SH-SY5Y (cell line): Measurements from ENCODE around the gene CACNB3.

Source experiments
- GATA2 ChIP-seq: IDR thresholded peaks from 2 replicates; pipeline ENCODE4 v1.6.1; 2011; ENCODE audit warnings: mild to moderate bottlenecking, low read depth, low read length
- GATA3 ChIP-seq: IDR thresholded peaks from 2 replicates; pipeline ENCODE4 v1.6.1; 2011; ENCODE audit warnings: low read depth, mild to moderate bottlenecking, low read length, moderate library complexity

The CACNB3 gene

DNA sequence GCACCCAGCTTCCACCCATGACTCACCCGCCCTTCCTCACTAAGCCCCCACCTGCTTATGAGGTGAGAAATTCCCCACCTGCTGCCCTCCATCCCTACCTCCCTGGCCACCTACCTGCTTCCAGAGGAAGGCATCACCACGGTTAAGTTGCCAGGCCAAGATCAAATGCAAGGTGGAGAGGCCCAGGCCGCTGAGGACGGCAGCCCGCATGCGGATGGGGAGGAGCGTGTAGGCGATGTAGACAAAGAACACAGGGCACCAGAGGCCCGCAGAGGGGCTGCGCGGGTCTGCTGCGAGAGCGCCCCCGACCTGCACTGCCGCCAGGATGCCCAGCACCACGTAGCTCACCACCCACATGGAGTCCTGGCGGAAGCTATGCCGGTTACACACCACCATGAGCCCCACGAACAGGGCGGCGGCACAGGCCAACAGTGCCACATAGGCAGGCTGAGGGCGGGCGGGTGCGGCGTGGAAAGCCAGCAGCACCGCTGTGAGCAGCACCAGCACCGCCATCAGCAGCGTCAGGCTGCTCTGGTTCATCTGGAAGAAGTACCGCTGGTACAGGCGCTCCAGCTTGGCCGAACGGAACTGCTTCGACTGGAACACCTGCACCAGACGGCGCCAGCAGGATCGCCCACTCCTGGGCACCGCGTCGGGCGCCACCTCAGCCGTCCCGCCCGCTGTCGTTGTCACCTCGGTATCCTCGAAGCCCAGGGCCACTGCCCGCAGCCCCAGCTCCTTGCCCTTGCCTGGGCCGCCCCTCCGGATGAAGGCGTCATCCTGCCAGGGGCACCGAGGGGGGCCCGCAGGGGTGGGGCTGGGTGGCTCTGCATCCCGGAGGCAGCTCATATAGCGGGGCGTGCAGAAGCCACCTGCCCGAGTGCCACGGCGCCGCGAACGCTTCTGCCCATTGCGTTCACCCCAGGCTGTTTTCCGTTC lies 35.6 kb upstream of the CACNB3 start:
- TF ChIP-seq GATA2 (no peak), GATA3 (no peak)

DNA sequence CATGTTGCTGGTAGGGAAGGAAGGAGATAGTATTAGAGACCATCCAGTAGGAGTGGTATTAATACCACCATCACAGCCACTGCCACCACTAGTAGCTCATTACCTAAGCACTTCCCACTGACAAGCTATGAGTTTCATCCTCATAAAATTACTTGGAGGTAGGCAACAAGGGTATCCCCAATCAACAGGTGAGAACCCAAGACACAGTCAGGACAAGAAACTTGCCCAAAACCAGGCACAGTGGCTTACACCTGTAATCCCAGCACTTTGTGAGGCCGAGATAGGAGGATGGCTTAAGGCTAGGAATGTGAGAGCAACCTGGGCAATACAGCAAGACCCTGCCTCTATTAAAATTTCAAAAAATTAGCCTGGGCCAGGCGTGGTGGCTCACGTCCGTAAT lies 34.9 kb upstream of the CACNB3 start:
- TF ChIP-seq GATA3, result no peak
- TF ChIP-seq GATA2, result no peak

GRCh38 chr12:48786591-48787544 lies 31.4 kb upstream of the CACNB3 start:
- TF ChIP-seq GATA2 (peak; percentile 33; the same call in 1 of the 2 replicates), GATA3 (no peak)

GRCh38 chr12:48787791-48788523 lies 30.3 kb upstream of the CACNB3 start:
- TF ChIP-seq GATA3 (no peak), GATA2 (no peak)

DNA sequence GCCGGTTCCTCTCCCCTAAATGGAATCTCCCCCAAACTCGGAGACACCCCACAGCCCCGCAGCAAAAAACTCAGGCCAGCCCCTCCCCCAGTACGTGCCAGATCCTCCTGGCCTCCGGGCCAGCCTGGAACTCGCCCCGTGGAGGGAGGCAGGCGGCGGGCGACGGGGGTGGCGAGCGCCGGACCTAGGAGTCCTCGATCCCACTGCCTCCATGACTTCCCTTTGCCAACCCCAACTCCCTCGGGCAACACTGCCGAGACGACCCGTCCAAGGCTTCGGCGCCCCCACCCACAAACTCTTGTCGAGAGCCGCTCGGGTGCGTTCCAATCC lies 29.8 kb upstream of the CACNB3 start:
- TF ChIP-seq GATA3 (no peak), GATA2 (no peak)

- TF ChIP-seq GATA3 (no peak), GATA2 (no peak)
These were observed 29.2 kb upstream of the CACNB3 start, which contains the start of gene ADCY6 for GRCh38 chr12:48788854-48789775. Gene ADCY6 (minus strand): TSS chr12:48789089. CDS start chr12:48783434, 5,655 bp downstream.

DNA sequence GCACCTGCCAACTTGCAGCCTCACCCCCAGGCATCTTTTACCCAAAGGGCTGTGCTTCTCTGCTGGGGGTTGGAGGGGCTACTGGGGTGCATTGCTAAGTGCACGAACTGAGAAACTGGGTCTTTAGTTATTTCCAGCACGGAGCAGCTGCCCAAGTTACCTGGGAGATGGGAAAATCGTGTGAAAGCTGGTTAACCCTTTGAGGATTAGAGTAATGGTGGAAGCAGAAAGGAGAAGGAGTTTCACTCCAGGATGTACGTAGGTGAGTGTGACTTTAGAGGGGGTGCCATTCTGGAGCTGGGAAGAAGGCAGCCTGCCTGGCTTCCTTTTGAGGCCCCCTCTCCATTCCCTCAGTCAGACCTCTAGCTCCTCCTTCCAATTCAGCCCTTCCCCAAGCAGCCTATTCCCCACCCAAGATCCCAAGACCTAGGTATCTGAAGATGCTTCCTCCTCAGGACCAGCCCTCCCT lies 28.4 kb upstream of the CACNB3 start:
- TF ChIP-seq GATA2 (no peak), GATA3 (no peak)

DNA sequence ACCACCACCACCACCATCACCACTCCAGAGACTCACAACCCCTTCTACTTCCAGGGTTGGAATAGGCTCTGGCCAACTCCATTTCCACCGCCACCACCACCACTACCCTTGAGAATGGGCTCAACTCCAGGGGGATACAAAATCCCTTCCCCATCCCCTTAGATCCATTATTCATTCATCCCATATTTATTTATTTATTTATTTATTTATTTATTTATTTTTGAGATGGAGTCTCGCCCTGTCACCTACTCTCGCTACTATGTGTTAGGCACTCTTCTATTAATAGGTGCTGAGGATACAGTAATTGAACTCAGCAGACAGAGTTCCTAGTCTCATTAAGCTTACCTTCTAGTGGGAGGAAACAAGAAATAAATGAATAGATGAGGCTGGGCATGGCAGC lies 24.6 kb upstream of the CACNB3 start:
- TF ChIP-seq GATA3, result no peak
- TF ChIP-seq GATA2, result no peak

DNA sequence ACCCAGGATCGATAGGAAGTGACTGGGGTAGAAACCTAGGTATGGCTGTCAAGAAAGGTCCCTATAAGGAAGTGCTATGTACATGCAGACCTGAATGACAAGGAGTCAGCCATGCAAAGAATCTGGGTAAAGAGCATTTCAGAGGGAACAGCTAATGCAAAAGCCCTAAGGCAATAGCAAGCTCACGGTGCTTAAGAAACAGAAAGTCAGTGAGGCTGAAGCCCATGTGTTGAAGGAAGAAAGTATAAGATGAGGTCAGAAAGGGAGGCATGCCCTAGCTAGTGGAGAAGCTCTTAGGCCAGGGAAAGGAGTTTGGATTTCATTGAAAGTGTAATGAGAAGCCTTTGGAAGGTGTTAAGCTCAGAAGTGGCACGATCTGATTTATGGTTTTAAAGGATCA lies 23.4 kb upstream of the CACNB3 start:
- TF ChIP-seq GATA2 (no peak), GATA3 (no peak)

- TF ChIP-seq GATA2 (no peak), GATA3 (no peak)
These were observed 22.5 kb upstream of the CACNB3 start for GRCh38 chr12:48795550-48796455.

- no peak for TF ChIP-seq GATA2
- no peak for TF ChIP-seq GATA3
These were observed 21.3 kb upstream of the CACNB3 start for GRCh38 chr12:48796976-48797375.

DNA sequence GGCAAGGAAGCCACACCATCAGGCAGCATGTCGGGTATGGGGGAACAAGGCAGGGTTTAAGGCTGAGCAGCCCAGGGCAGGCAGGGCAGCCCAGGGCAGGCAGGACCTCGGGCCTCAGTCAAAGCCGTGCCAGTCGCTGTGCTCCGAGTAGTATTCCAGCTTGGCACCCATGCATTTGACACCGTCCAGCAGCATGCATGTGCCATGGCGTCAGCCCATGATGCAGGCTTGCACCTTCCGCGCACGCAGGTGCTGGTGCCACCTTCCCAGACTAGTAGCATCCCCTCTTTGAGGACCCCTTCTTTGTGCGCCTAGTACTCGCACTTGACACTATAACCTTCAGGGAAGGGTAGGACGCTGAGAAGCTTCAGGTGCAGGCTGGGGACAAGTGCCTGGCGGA lies 17.8 kb upstream of the CACNB3 start:
- TF ChIP-seq GATA2 (no peak), GATA3 (no peak)

- TF ChIP-seq GATA3, result no peak
These were observed 17.3 kb upstream of the CACNB3 start for GRCh38 chr12:48800971-48801370.
